Heart right ventricle (tissue), 16 donors: ENCODE measurements around the gene CATSPERZ. TPM values are rescaled to one million over a fixed set of nuclear protein-coding genes. Genes with fewer than 3 reads are reported as not detected.

Source experiments
- ATAC-seq, 8 donors: fragments of 200-7000 bp; cut with Tn5 transposase; one replicate each; pipeline ENCODE4 v1.9.1; 2020; ENCODE audit warnings: mild to moderate bottlenecking in 8 of 8, moderate library complexity in 8 of 8, moderate number of reproducible peaks in 1 of 8
- DNase-seq, 2 donors: peaks; one replicate each; pipeline ENCODE4 v3.0.0-alpha.2; 2020
- H3K27ac ChIP-seq, 10 donors: fragments of 200-600 bp; sonication (generic) in 2 of 10; one replicate each; pipeline versions ENCODE4 v1.5.0 to v1.8.0; 2020 to 2022; ENCODE audit warnings: mild to moderate bottlenecking in 3 of 10
- H3K27me3 ChIP-seq, 7 donors: fragments of 200-600 bp; one replicate each; pipeline ENCODE4 v1.8.0; 2021 to 2022; ENCODE audit warnings: mild to moderate bottlenecking in 2 of 7
- H3K36me3 ChIP-seq, 9 donors: fragments of 200-600 bp; sonication (generic) in 1 of 9; one replicate each; pipeline versions ENCODE4 v1.5.0 to v1.8.0; 2020 to 2022; ENCODE audit warnings: mild to moderate bottlenecking in 2 of 9
- H3K4me1 ChIP-seq, 9 donors: fragments of 200-600 bp; sonication (generic) in 1 of 9; one replicate each; pipeline versions ENCODE4 v1.5.0 to v1.8.0; 2020 to 2022; ENCODE audit warnings: mild to moderate bottlenecking in 4 of 9
- H3K4me3 ChIP-seq, 10 donors: fragments of 200-600 bp; sonication (generic) in 2 of 10; one replicate each; pipeline versions ENCODE4 v1.5.0 to v1.8.0; 2020 to 2022; ENCODE audit warnings: mild to moderate bottlenecking in 7 of 10, moderate library complexity in 2 of 10
- H3K9me3 ChIP-seq, 11 donors: fragments of 200-600 bp in 10 of 11; sonication (generic) in 2 of 11; one replicate each; pipeline versions ENCODE4 v1.5.0 to v1.8.0; 2013 to 2022; ENCODE audit warnings: mild to moderate bottlenecking in 2 of 11, control low read depth in 1 of 11, moderate library complexity in 1 of 11
- CTCF ChIP-seq, 9 donors: fragments of 200-600 bp; sonication (generic) in 2 of 9; IDR thresholded peaks; one replicate each; pipeline versions ENCODE4 v1.5.0 to v1.8.0; 2021 to 2022; ENCODE audit warnings: antibody characterized with exemption in 9 of 9, mild to moderate bottlenecking in 5 of 9, moderate library complexity in 1 of 9
- WGBS, 2 donors: extraction: QIAGEN DNeasy Blood & Tissue Kit; methylation state at CpG; one replicate each; pipeline ENCODE4 v1.1.7; 2013; ENCODE audit warnings: inconsistent platforms in 1 of 2; 5-methylcytosine and 5-hydroxymethylcytosine counted together
- intact Hi-C, 10 donors: fragments of 100-400 bp; cut with DNase I; formaldehyde crosslinking; loops; one replicate each; pipeline versions ENCODE4 v1.11.1 to v1.14.2; 2022
- polyA plus RNA-seq, 2 donors: library from polyadenylated mRNA; stranded (reverse); fragments of 200-250 nt; gene quantifications; one replicate each; pipeline ENCODE4 v1.2.3, GENCODE V29; 2013
- total RNA-seq, 10 donors: library from RNA; stranded (reverse); fragmentation: NEBNext Ultra II Directional in 3 of 10; extraction: Animal tissue kit (Norgen Biotek cat#: 25700) in 3 of 10; gene quantifications; one replicate each; pipeline versions ENCODE4 v1.2.1 to v1.2.4, GENCODE V29; 2021 to 2023
- donor health status: Arrhythmogenic right ventricular cardiomyopathy.
- donor health status: ischemic (EF 13 %, LVEDD 7.1; RV severe dilation, severe dysfunction).
- donor health status: healthy with polysubstance abuse.
- donor health status: DM: no; HTN: yes; CAD: no.
- donor health status: DM: no; HTN: no; CAD: no.
- donor health status: ischemic (EF 25% LVEDD 6.9; RV normal size, moderate dysfunction).
- donor health status: ischemic (EF 25% LVEDD 5.7; RV mildly dilated, moderate dysfunction).
- donor health status: healthy.
- donor health status: DM: yes; HTN: yes; CAD: no.
- donor health status: Ischemic cardiomyopathy.
- donor health status: ischemic (EF 35%, LVEDD 5.7; RV mildly dilated, moderate dysfunction).
- donor health status: nonischemic (EF 11% LVEDD 7.7; RV severe dilation, severe dysfunction).
- donor health status: DM: yes; HTN: yes; CAD: no.
- donor health status: PGD.
- donor health status: ischemic (EF 29% LVEDD 5.4; RV normal size, mild dysfunction).
- donor health status: nonischemic (EF 23%, LVEDD 6.1; RV moderate dilation, normal function).

The CATSPERZ gene
- total and polyA plus RNA-seq, 12 donors: 0.10 TPM; not detected in 11

DNA sequence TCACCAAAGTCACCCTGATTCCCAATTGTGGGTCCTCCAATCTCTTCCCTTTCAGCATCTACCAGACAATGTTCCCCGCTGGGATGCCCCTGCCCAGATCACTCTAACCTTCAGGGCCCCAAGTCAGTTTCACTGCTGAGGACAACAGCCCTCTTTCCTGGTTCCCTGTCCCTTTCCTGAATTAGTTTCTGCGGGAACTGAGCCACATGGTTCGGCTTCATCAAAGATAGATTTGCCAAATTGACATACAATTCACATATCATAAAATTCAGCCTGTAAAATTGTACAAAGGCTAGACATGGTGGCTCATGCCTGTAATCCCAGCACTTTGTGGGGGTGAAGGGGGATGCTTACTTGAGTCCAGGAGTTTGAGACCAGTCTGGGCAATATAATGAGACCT, 27.8 kb downstream of the CATSPERZ start:
- ATAC-seq: no peak

DNA sequence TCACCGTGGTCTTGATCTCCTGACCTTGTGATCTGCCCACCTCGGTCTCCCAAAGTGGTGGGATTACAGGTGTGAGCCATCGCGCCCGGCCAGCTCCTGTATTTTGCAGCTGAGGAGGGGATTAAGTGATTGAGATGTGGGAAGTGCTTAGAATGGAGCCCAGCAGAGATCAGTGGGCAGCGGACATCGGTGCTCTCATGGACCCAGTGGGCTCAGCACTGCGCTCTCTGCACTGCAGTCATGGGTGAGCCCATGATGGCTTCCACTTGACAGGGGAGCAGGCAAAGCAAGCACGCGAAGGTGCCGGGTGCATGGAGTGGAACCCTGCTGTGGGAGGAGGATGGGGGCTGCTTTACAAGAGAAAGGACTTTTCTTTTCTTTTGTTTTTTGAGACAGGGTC, 30.7 kb downstream of the CATSPERZ start:
- Histone ChIP-seq H3K27me3 (no peaks in the 10 kb centered on the region), H3K9me3 (no peaks in the 10 kb centered on the region), H3K4me3 (no peak overlapping the region), H3K4me1 (peaks cover 2 to 27% (median 20%) of the 10 kb centered on the region in 9 donors), H3K27ac (no peak overlapping the region), H3K36me3 (no peaks in the 10 kb centered on the region)
- DNase-seq (no peak), ATAC-seq (no peak)
- intact Hi-C loops: no loop called here
- WGBS, 2 donors: 82 to 86% methylated on average over 11 of the region's 11 CpGs
- no peak for TF ChIP-seq CTCF (IDR thresholded peaks at IDR 0.05)

More for the DNA sequence above, 27.8 kb downstream of the CATSPERZ start:
- H3K4me1 ChIP-seq: peaks cover 2 to 25% (median 16%) of the 10 kb centered on the region in 9 donors
- no peak overlapping the region for H3K4me3 ChIP-seq
- no peak for TF ChIP-seq CTCF (IDR thresholded peaks at IDR 0.05)
- intact Hi-C loops: no loop called here
- H3K36me3 ChIP-seq: peaks cover 0 to 4% (median 0%) of the 10 kb centered on the region in 9 donors
- no peak overlapping the region for H3K27ac ChIP-seq
- no peaks in the 10 kb centered on the region for H3K27me3 ChIP-seq
- 79 to 86% methylated on average over 3 of the region's 3 CpGs for WGBS, 2 donors
- no peaks in the 10 kb centered on the region for H3K9me3 ChIP-seq
- no peak for DNase-seq

GRCh38 chr11:64331569-64332371, 31.6 kb downstream of the CATSPERZ start:
- Histone ChIP-seq H3K27me3 (no peaks in the 10 kb centered on the region), H3K36me3 (no peaks in the 10 kb centered on the region), H3K4me1 (peaks cover 2 to 27% (median 20%) of the 10 kb centered on the region in 9 donors), H3K9me3 (no peaks in the 10 kb centered on the region), H3K27ac (peak overlapping the region in 3 of 10 donors; percentile 5 to 51 (median 21)), H3K4me3 (no peak overlapping the region)
- WGBS, 2 donors: 41 to 44% methylated on average over 20 of the region's 20 CpGs
- TF ChIP-seq CTCF (IDR thresholded peaks at IDR 0.05): peak in 7 of 9 donors; percentile 38 to 70 (median 49)
- DNase-seq (peak; percentile 68 to 73), ATAC-seq (peak; percentile 64 to 83 (median 73))
- intact Hi-C loops: no loop called here

DNA sequence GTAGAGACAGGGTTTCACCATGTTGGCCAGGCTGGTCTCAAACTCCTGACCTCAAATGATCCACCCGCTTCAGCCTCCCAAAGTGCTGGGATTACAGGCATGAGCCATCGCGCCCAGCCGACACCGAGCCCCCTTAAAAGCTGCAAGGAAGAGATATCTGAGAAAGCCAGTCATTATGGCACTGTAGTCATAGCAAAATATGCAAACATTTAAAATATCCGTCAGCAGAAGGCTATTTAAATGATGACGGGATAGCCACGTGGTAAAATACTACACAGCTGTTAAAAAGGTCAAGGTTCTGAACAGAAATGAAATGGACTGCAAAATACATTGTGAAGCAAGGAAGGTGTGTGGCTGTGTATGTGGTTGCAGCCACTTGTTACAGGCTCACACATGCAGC, 33.4 kb downstream of the CATSPERZ start:
- no peak overlapping the region for H3K27ac ChIP-seq
- TF ChIP-seq CTCF (IDR thresholded peaks at IDR 0.05): no peak
- no peak overlapping the region for H3K4me3 ChIP-seq
- no peak for ATAC-seq
- H3K4me1 ChIP-seq: peaks cover 2 to 27% (median 20%) of the 10 kb centered on the region in 9 donors
- no peaks in the 10 kb centered on the region for H3K9me3 ChIP-seq
- 90 to 91% methylated on average over 8 of the region's 8 CpGs for WGBS, 2 donors
- no peaks in the 10 kb centered on the region for H3K36me3 ChIP-seq
- DNase-seq: no peak
- H3K27me3 ChIP-seq: no peaks in the 10 kb centered on the region
- intact Hi-C loops: no loop called here
